ENCODE results near the gene ZNF789. TPM values are rescaled to one million over a fixed set of nuclear protein-coding genes. Genes with fewer than 3 reads are reported as not detected.

Gene ZNF789
- polyA plus RNA-seq, 1 of the 3 experiments (the other 2 are of a cell fraction) = 27.7 TPM

GRCh38 chr7:99428972-99429566, 43.6 kb upstream of the ZNF789 start:
- Histone ChIP-seq H3K9ac (no peak overlapping the region), H3K4me3 (ENCODE audit: low read depth in 2 of 2, low read length in 1 of 2) (no peak overlapping the region), H3K27ac (ENCODE audit: low read depth in 2 of 2, low read length in 1 of 2) (no peak overlapping the region), H3K9me2 (no peaks in the 10 kb centered on the region), H3K36me3 (replicated peaks in 1 of 2; ENCODE audit: control insufficient read depth in 1 of 2, insufficient read depth in 2 of 2, low read length in 1 of 2) (peaks cover 34 to 47% of the 10 kb centered on the region in 2 experiments), H3K4me2 (no peak overlapping the region), H3K79me2 (ENCODE audit: insufficient read depth) (no peaks in the 10 kb centered on the region; the same call in 1 of the 2 replicates), H3K27me3 (ENCODE audit: insufficient read depth) (no peaks in the 10 kb centered on the region), H2AFZ (ENCODE audit: low read depth) (no peak overlapping the region), H4K20me1 (ENCODE audit: insufficient read depth) (no peaks in the 10 kb centered on the region), H3K4me1 (ENCODE audit: control insufficient read depth in 1 of 2, insufficient read depth in 2 of 2, low read depth in 1 of 2, low read length in 1 of 2) (no peaks in the 10 kb centered on the region), H3F3A (replicated peaks; ENCODE audit: insufficient read depth) (no peaks in the 10 kb centered on the region), H3K9me3 (no peaks in the 10 kb centered on the region)
- CTCF ChIA-PET = interaction anchor here (0.7 to 1.6 kb wide), 4 partner anchors 11 to 388 kb away, joined by 3 to 5 read pairs (median 4); no protein-coding TSS in a partner anchor
- TF ChIP-seq ZBTB33 (IDR thresholded peaks at IDR 0.05; ENCODE audit: borderline replicate concordance, low read depth) (no peak), RXRA (IDR thresholded peaks at IDR 0.05; ENCODE audit: borderline replicate concordance, low read depth) (no peak), CHD2 (IDR thresholded peaks at IDR 0.05; ENCODE audit: low read length, partially characterized antibody) (no peak), TAF1 (IDR thresholded peaks at IDR 0.05; ENCODE audit: borderline replicate concordance, low read depth, low read length) (no peak), RFX5 (IDR thresholded peaks at IDR 0.05; ENCODE audit: low read length) (no peak)
- 90% methylated on average over 10 of the region's 10 CpGs for WGBS (ENCODE audit: low lambda C conversion rate)
- DNase-seq = no peak
- POLR2A ChIA-PET = interaction anchor here (1.0 to 2.1 kb wide), 3 partner anchors 9 to 10 kb away, joined by 3 to 6 read pairs (median 3); partner anchors contain the start of genes CPSF4 and PTCD1

- H3K27ac ChIP-seq (ENCODE audit: low read depth in 2 of 2, low read length in 1 of 2) = no peak overlapping the region
- TF ChIP-seq SIN3A (IDR thresholded peaks at IDR 0.05; ENCODE audit: borderline replicate concordance, low read depth, low read length) (no peak), FOSL2 (IDR thresholded peaks at IDR 0.05; ENCODE audit: borderline replicate concordance, low read depth) (no peak), RFX5 (IDR thresholded peaks at IDR 0.05; ENCODE audit: low read length) (no peak), EP300 (IDR thresholded peaks at IDR 0.05; ENCODE audit: borderline replicate concordance in 1 of 2, low read depth in 1 of 2, low read length in 1 of 2) (no peak), ZBTB33 (IDR thresholded peaks at IDR 0.05; ENCODE audit: borderline replicate concordance, low read depth) (no peak), TEAD4 (IDR thresholded peaks at IDR 0.05; ENCODE audit: borderline replicate concordance, insufficient read depth) (no peak), RCOR1 (IDR thresholded peaks at IDR 0.05; ENCODE audit: low read length) (no peak), MAX (IDR thresholded peaks at IDR 0.05; ENCODE audit: low read depth) (no peak), TAF1 (IDR thresholded peaks at IDR 0.05; ENCODE audit: borderline replicate concordance, low read depth, low read length) (no peak), REST (IDR thresholded peaks at IDR 0.05; ENCODE audit: low read depth, low read length) (no peak), EZH2phosphoT487 (IDR thresholded peaks at IDR 0.05; ENCODE audit: borderline replicate concordance, low read depth) (no peak)
- no peak overlapping the region for H3K4me2 ChIP-seq
- H3K27me3 ChIP-seq (ENCODE audit: insufficient read depth) = no peaks in the 10 kb centered on the region
- H3K9me2 ChIP-seq = no peaks in the 10 kb centered on the region
- no peaks in the 10 kb centered on the region for H3K9me3 ChIP-seq
- ChIA-PET POLR2A (interaction anchor here (1.1 to 2.1 kb wide), 2 partner anchors 9 to 10 kb away, joined by 3 to 6 read pairs; partner anchors contain the start of genes CPSF4 and PTCD1), CTCF (interaction anchor here (1.0 to 1.6 kb wide), 5 partner anchors 14 to 389 kb away, joined by 3 to 5 read pairs (median 3); no protein-coding TSS in a partner anchor)
- no peak for DNase-seq
- 86% methylated on average over 8 of the region's 8 CpGs for WGBS (ENCODE audit: low lambda C conversion rate)
- H3K36me3 ChIP-seq (replicated peaks in 1 of 2; ENCODE audit: control insufficient read depth in 1 of 2, insufficient read depth in 2 of 2, low read length in 1 of 2) = peaks cover 38 to 43% of the 10 kb centered on the region in 2 experiments
- H3K4me3 ChIP-seq (ENCODE audit: low read depth in 2 of 2, low read length in 1 of 2) = no peak overlapping the region
- no peaks in the 10 kb centered on the region for H3F3A ChIP-seq (replicated peaks; ENCODE audit: insufficient read depth)
- no peak overlapping the region for H2AFZ ChIP-seq (ENCODE audit: low read depth)
- H3K4me1 ChIP-seq (ENCODE audit: control insufficient read depth in 1 of 2, insufficient read depth in 2 of 2, low read depth in 1 of 2, low read length in 1 of 2) = no peaks in the 10 kb centered on the region
- no peak overlapping the region for H3K9ac ChIP-seq
- H4K20me1 ChIP-seq (ENCODE audit: insufficient read depth) = no peaks in the 10 kb centered on the region
- H3K79me2 ChIP-seq (ENCODE audit: insufficient read depth) = no peaks in the 10 kb centered on the region; the same call in 1 of the 2 replicates
These were observed 42.9 kb upstream of the ZNF789 start for GRCh38 chr7:99429756-99430155.
